GM12874 (cell line): Measurements from ENCODE around the gene BRCA1.

Experiments
- TF ChIP-seq, protein P1 (sequence below): IDR thresholded peaks from 2 replicates; pipeline ENCODE4 v1.5.1; 2011; ENCODE audit warnings: low read depth, mild to moderate bottlenecking, control low read depth, low read length, moderate library complexity; ENCODE audit not compliant: insufficient read depth

The BRCA1 gene

DNA sequence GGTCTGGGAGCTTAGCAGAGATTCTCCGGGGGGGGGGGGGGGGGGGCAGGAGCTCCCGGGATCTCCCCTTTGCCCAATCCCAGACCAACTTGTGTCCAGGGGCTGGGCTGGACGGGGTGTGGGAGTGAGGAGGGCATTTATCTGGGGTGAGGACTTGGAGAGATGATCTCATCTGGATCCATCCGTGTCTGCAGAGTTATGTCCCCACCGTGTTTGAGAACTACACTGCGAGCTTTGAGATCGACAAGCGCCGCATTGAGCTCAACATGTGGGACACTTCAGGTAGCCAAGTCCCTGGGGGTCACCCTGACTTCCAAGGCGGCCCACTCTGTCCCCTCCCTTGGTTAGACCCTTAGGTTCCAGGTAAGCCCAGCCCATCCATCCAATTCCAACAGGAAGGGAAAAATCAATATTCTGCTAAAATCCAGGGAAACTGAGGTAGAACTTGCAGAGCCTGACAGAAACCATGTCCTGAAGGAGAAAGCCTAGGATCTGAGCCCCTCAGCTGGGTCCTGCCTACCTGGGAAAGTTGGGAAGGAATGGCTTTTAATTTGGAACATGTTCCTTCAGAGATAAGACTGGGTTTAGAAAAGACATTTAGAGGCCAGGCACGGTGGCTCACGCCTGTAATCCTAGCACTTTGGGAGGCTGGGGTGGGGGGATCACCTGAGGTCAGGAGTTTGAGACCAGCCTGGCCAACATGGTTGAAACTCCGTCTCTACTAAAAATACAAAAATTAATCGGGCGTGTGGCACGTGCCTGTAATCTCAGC is 99.2 kb downstream of the BRCA1 start:
- TF ChIP-seq, protein P1, sequence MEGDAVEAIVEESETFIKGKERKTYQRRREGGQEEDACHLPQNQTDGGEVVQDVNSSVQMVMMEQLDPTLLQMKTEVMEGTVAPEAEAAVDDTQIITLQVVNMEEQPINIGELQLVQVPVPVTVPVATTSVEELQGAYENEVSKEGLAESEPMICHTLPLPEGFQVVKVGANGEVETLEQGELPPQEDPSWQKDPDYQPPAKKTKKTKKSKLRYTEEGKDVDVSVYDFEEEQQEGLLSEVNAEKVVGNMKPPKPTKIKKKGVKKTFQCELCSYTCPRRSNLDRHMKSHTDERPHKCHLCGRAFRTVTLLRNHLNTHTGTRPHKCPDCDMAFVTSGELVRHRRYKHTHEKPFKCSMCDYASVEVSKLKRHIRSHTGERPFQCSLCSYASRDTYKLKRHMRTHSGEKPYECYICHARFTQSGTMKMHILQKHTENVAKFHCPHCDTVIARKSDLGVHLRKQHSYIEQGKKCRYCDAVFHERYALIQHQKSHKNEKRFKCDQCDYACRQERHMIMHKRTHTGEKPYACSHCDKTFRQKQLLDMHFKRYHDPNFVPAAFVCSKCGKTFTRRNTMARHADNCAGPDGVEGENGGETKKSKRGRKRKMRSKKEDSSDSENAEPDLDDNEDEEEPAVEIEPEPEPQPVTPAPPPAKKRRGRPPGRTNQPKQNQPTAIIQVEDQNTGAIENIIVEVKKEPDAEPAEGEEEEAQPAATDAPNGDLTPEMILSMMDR = no peak

GRCh38 chr17:43025290-43025657 is 99.9 kb downstream of the BRCA1 start:
- TF ChIP-seq, protein P1 = no peak

GRCh38 chr17:43024407-43025289 is 100.5 kb downstream of the BRCA1 start, which contains the start of gene RND2:
TSS of gene RND2 (plus strand) at chr17:43025231. CDS start at chr17:43025348, 117 bp downstream.
- TF ChIP-seq, protein P1 = peak; percentile 79

DNA sequence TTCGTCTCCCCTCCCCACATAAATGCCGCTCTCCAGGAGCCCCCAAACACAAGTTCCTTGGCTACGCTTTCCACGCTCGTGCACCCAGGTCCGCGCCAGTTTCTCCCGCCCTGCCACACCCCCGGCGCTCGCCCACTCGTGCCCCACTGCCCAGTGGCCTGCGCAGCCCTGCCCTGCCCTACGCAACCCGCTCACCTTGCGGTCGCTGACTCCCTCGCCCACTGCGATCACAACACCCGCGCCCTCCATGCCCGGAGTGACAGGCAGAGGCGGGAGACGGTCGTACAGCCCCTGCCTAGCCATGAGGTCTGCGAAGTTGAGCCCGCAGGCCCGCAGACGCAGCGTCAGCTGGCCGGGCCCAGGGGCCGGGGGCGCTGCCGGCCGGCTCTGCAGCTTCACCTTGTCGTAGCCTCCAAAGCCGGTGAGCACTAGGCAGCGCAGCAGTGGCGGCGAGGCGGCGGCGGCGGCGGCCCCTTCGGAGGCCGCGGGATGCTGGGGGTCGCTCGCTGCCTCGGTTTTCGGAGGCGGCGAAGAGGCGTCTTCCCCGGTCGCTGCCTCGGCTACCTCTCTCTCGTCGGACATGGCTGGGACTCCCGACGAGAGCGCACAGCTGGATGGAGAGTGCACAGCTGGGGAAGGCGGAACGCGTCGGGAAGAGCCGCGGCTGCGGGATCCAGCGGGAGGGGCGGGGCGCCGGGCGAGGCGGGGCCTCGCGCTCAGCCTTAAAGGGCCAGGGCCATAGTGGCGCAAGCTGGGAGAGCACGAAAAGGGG is 103.2 kb downstream of the BRCA1 start, which contains the start of gene VAT1:
Gene VAT1, minus strand, starts transcription at position 645 of the 772 bp plus-strand sequence. Its CDS starts 63 bp downstream, at position 582.
- TF ChIP-seq, protein P1 = no peak

DNA sequence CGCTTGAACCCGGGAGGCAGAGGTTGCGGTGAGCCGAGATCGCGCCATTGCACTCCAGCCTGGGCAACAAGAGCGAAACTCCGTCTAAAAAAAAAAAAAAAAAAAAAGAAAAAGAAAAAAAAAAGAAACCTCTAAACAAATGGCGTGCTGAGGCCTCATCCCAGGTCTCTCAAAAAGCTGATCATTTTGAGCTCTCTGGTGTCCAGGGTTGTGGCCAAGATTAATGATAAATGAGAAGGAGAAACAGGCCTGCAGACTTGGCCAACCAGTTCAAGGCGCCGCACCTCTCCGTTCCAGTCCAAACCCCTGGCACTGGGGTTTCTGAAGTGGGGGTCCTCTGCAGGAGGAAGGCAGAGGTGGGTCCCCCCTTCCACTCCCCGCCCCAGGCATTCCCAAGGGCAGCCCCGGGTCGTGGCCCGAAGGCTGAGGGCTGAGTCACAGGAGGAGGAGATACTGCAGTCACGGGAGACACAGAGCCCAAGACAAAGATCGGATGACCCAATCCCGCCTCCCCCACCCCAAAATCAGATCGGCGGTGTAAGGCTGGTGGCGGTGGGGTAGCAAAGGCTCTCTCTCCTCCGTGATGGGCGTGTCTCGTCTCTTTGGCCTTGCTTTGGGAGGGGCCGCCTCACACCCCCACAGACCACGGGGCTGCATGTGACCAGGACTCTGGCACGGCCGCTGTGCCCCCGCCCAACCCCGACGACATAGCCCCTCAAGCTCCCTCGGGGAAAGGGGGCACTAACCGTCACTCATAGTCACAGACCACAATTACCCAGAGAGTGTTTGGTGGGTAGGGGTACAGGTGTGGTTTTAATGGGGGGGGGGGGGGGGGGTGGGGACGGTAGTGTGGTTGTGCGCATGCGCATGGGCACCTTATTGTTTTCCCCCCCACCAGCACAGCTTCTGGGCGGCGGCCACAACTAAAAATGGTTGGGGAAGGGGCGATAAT is 104.1 kb downstream of the BRCA1 start:
- TF ChIP-seq, protein P1 = no peak

DNA sequence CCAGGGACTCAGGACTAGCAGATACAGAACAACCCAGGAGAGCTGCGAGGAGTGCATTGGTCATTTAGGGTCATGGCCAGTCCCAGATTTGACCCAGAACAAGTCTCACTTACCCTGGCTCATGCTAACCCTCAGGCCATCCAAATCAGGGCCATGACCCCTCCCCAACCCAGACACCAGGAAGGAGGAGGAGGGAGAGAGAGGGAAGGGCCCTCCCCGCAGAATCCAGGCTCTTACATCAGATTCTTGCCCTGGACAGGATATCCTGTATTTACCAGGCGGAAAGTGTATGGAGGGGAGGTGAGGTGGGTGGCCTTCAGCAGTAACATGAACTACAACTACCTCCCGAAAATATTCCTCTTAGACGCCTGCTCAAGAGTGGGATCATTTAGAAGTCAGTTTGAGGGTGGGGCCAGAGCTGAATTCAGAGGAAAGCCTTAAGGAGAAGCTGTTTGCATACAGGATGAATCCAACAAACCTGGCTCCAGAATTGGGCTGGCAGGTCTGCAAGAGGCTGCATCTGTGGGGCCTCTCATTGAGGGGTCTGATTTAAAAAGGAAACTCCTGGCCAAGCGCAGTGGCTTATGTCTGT is 105.0 kb downstream of the BRCA1 start:
- TF ChIP-seq, protein P1 = no peak
